Raji (cell line): Measurements from ENCODE around the gene C6orf132.

ENCODE experiments used
- POLR2A ChIP-seq: IDR thresholded peaks from 2 replicates; pipeline ENCODE4 v1.6.1; 2011; ENCODE audit warnings: low read depth, low read length, control low read depth; ENCODE audit not compliant: insufficient read depth

The C6orf132 gene, protein sequence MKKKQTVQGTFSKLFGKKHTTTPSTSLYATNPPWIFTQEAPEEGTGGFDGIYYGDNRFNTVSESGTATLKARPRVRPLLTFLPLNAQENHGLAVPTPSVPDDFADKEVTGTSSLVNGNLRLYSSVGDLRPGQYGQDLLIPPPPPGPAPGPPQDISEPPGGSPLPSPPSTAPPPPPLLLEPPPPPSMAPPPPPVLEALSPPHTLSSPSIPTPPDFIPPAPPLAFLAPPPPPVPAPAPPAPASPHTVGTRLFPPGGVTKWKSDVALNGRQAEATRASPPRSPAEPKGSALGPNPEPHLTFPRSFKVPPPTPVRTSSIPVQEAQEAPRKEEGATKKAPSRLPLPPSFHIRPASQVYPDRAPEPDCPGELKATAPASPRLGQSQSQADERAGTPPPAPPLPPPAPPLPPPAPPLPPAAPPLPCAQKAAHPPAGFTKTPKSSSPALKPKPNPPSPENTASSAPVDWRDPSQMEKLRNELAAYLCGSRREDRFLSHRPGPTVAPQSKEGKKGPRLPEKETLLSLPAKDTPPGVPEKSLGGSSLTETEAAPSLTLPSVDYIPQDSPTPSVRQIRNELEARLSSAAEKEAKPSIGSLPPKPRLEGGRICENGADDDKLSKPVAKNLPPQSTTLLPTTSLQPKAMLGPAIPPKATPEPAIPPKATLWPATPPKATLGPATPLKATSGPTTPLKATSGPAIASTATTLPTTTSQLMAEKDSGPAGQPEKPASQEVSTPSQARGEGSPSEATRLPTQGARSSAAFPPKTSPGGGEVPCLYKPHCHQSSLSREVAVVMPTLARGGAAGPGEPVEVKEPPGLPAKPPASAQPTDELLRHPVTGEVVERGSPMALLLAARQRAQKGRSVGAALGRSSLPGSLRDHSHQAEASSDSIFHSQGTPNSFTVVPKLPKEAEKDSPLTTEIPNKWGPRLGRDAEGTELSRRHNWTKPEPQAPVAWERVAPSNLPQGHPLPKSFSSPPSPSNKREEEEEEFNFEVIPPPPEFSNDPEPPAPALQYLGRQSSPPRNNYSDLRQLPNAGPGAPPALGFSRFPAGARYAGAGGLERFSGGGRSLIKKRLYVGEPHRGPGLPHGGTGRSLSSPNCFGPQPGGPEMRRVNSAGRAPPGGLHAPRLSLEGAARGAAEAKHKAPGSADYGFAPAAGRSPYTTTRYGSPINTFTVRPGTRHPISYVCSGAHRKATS

GRCh38 chr6:42142118-42142835 lies at the start of gene C6orf132:
TSS of gene C6orf132 (minus strand) at chr6:42142620. CDS start at chr6:42142444, 176 bp downstream.
- no peak for TF ChIP-seq POLR2A

GRCh38 chr6:42190554-42191183 lies 48.2 kb upstream of the C6orf132 start:
- no peak for TF ChIP-seq POLR2A

GRCh38 chr6:42188406-42188805 lies 46.0 kb upstream of the C6orf132 start:
- TF ChIP-seq POLR2A: no peak

GRCh38 chr6:42185597-42185996 lies 43.2 kb upstream of the C6orf132 start:
- TF ChIP-seq POLR2A: no peak

DNA sequence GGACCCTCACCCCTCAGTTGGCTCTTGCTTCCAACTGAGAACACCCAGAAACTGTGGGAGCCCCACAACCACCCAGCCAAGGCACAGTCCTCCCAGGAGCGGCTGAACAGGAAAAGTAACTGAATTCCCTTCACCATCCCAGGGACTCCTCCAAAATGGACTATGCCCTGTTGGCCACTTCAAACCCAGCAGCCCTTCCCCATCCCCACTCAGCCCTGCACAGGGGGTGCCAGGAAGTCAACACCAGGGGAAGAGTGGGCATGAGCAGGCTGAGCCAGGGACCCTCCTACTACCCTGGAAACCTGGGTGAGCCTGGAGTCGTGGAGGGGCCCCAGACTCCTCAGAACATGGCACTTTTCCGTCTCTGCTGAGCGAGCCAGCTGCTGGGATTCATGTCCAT lies 42.1 kb upstream of the C6orf132 start:
- TF ChIP-seq POLR2A: no peak

- no peak for TF ChIP-seq POLR2A
Observed at GRCh38 chr6:42182101-42182500, 39.7 kb upstream of the C6orf132 start.

DNA sequence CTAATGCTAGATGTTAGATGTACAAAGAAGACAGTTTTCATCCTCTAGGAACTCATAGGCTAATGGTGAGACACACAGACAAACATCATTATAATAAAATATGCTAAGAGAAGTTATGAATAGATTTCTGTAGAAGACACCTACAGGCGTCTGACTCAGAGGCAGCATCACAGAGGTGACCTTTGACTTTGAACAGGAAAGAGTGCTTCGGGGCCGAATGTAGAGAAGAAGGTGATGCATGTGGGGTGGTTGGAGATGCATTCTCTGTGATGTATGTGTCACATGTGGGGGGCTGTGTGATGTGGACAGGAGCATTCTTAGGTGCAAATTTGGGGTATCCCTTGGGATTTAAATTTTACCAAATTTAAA lies 37.5 kb upstream of the C6orf132 start:
- no peak for TF ChIP-seq POLR2A

GRCh38 chr6:42179261-42179944 lies 37.0 kb upstream of the C6orf132 start:
- TF ChIP-seq POLR2A: no peak

DNA sequence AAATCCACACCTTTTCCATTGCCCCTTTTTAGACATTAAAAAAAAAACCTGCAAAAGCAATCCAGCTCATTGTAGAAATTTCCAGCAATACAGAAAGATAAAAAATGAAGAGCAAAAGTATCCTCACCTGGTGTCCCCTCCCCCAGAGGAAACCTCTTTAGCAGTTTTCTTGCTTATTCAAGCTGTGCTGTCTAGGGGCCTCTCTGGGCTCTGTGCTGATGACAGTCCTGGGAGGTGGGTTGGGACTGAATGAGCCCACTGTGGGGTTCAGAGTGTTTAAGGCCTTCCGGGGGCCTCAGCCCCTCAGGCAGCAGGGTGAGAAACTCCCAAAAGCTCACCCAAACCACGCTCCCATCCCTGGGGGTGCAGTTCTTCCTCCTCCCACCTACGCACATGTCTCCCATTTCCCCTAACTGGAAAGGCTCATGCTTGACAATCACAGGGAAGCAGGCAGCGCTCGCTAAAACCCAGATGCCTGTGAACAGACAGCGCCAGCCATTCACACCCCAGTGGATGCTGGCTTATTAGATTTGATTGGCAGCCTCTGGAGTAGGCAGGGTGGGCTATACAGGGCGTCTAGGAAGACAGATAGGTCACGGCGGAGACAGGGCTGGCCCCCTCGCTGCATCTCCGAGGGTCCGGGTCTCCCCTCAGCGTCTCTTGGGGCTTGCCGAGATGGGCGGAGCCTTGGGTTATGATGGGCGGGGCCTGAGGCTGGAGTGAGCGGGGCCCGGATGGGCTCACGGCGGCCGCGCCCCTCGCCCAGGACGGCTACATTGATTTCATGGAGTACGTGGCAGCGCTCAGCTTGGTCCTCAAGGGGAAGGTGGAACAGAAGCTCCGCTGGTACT lies 35.3 kb upstream of the C6orf132 start:
- TF ChIP-seq POLR2A: no peak

DNA sequence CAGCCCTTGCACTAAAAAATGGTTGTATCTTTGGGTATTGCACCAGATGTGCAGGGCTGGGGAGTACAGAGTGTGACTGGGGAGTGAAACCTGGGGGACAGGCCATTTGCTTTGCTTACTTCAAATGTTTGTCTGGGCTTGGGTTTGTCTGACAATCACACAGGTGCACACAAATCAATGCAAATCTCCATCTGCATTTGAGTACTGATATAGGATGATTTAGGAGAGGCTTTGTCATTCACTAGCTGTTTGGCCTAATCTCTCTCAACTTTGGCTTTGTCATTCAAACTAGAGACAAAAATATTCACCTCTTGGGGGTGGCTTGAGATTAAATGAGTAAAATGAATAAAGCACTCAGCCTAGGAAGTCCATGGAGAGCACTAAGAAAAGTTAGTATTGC lies 34.6 kb upstream of the C6orf132 start:
- TF ChIP-seq POLR2A: no peak

DNA sequence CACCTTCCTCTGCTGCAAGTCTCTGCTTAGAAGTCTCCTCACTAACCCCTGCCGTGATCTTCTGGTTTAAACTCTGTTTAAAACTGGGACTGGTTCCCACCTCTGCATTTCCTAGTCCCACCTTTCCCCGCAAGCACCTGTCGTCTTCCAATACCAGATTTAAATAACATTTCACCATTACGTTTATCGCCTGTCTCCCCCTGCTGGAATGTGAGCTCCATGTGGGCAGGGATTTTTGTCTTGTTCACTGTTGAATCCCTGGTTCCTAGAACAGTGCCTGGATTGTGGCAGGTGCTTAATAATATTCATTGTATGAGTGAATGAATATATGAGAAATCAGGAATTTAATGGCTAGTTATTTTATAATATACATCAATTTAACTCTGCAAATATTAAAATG lies 33.4 kb upstream of the C6orf132 start:
- TF ChIP-seq POLR2A: no peak

DNA sequence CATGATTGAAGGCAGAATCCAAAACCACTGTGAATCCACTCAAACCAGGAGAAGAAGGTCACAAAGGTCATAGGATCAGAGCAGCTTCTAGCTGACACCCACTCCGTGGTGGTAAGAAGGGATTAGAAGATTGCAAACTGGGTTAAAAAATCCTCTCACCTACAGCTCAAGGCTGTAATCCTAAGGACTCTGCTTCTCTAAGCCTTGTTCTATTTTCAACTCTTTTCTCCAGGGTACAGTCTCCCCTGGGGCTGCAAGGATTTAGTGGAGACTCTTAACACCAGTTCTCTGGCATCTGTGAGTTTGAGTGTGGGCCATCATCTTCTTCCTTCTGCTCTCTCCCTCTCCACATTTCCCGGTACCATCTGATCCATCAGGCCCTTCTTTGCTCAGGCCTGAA lies 30.7 kb upstream of the C6orf132 start, which contains the start of gene GUCA1A:
Gene GUCA1A (plus strand): TSS at position 264 of the 400 bp plus-strand sequence. CDS start 250 bp downstream, outside the sequence.
- TF ChIP-seq POLR2A: no peak

- TF ChIP-seq POLR2A: no peak
Observed at GRCh38 chr6:42171813-42172581, 29.6 kb upstream of the C6orf132 start.
